Common myeloid progenitor, CD34-positive (primary cell): ENCODE results near the gene DCP2.

Source experiments
- CTCF ChIA-PET: fragments of 350-600 bp; sonication (Branson Sonifier 250); formaldehyde crosslinking; loops from one replicate; lab custom pipeline; 2021; ENCODE audit warnings: antibody characterized with exemption; lab: Charles Lee
- POLR2A ChIA-PET: fragments of 350-600 bp; sonication (Branson Sonifier 250); formaldehyde crosslinking; loops from one replicate; lab custom pipeline; 2021; ENCODE audit warnings: antibody characterized with exemption; lab: Charles Lee
- DNase-seq, 3 donors: peaks; one replicate each; pipeline versions ENCODE4 v3.0.0 to v3.0.0-alpha.2; 2013
- H3K27ac ChIP-seq, 2 experiments: 1 replicate in 1 of 2; 2 replicates in 1 of 2; pipeline ENCODE4 v1.7.0; 2013; ENCODE audit warnings: inconsistent platforms in 2 of 2, low read length in 2 of 2, mild to moderate bottlenecking in 2 of 2, low read depth in 1 of 2, moderate library complexity in 1 of 2; ENCODE audit not compliant: severe bottlenecking in 2 of 2, insufficient read depth in 1 of 2, poor library complexity in 1 of 2
- H3K27me3 ChIP-seq, 5 experiments: replicated peaks in 2 of 5; 1 replicate in 3 of 5; 2 replicates in 2 of 5; pipeline versions ENCODE4 v1.6.1 to v1.7.0; 2013; ENCODE audit warnings: low read length in 4 of 5, mild to moderate bottlenecking in 2 of 5, moderate library complexity in 2 of 5, inconsistent platforms in 1 of 5; ENCODE audit not compliant: insufficient read depth in 5 of 5, control insufficient read depth in 4 of 5
- H3K36me3 ChIP-seq, 4 experiments: 1 replicate in 2 of 4; 2 replicates in 2 of 4; pipeline versions ENCODE4 v1.6.1 to v1.7.0; 2013; ENCODE audit warnings: low read length in 3 of 4, control low read depth in 1 of 4, mild to moderate bottlenecking in 1 of 4; ENCODE audit not compliant: control insufficient read depth in 4 of 4, insufficient read depth in 4 of 4
- H3K4me1 ChIP-seq, 4 experiments: 1 replicate in 3 of 4; 2 replicates in 1 of 4; pipeline versions ENCODE4 v1.6.1 to v1.7.1; 2013; ENCODE audit warnings: low read length in 3 of 4, mild to moderate bottlenecking in 3 of 4, control low read depth in 1 of 4, inconsistent platforms in 1 of 4, moderate library complexity in 1 of 4; ENCODE audit not compliant: control insufficient read depth in 4 of 4, insufficient read depth in 4 of 4; ENCODE audit errors: control extremely low read depth in 1 of 4
- H3K4me3 ChIP-seq, 7 experiments: 1 replicate in 4 of 7; 2 replicates in 3 of 7; pipeline versions ENCODE4 v1.5.1 to v1.7.0; 2013; ENCODE audit warnings: mild to moderate bottlenecking in 7 of 7, low read length in 6 of 7, moderate library complexity in 6 of 7, inconsistent platforms in 2 of 7, low read depth in 2 of 7, control low read depth in 1 of 7; ENCODE audit not compliant: insufficient read depth in 4 of 7, control insufficient read depth in 1 of 7; ENCODE audit errors: extremely low read depth in 1 of 7
- H3K9me3 ChIP-seq, 5 experiments: 1 replicate in 4 of 5; 2 replicates in 1 of 5; pipeline versions ENCODE4 v1.6.1 to v1.7.1; 2013; ENCODE audit warnings: low read length in 4 of 5, mild to moderate bottlenecking in 2 of 5, inconsistent platforms in 1 of 5, low read depth in 1 of 5, moderate library complexity in 1 of 5; ENCODE audit not compliant: control insufficient read depth in 4 of 5, insufficient read depth in 2 of 5; ENCODE audit errors: control extremely low read depth in 1 of 5
- WGBS: methylation state at CpG from one replicate; pipeline ENCODE4 v1.1.5; 2013; ENCODE audit not compliant: insufficient coverage; 5-methylcytosine and 5-hydroxymethylcytosine counted together

DCP2 gene

DNA sequence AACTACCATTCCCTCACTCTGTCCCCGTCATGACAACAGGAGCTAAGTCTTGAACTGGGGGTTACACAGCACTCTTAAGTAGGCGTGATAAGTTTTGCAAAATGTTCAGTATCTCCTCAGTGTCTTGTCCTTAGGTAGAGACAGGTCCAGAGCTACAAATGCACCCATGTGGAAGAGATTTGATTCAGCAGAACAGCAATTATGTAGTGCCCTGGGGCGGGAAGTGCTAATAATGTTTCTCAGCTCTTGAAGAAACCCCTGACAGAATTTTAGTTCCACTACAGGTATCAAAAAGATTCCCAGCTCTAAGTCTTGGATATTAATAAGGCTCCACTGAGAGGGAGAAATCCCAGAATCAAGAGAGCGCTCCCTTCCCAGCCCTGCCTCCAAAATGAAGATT is 49.6 kb downstream of the DCP2 start:
- H3K4me3 ChIP-seq = no peak overlapping the region
- no peak for DNase-seq
- H3K36me3 ChIP-seq = peaks cover 3 to 16% (median 7%) of the 10 kb centered on the region in 4 experiments
- CTCF ChIA-PET = no interaction called here
- 93% methylated on average over 3 of the region's 4 CpGs for WGBS
- H3K27ac ChIP-seq = no peak overlapping the region
- POLR2A ChIA-PET = no interaction called here
- H3K27me3 ChIP-seq = peaks cover 0 to 3% (median 0%) of the 10 kb centered on the region in 5 experiments
- no peaks in the 10 kb centered on the region for H3K9me3 ChIP-seq
- peaks cover 3 to 17% (median 11%) of the 10 kb centered on the region in 4 experiments for H3K4me1 ChIP-seq

DNA sequence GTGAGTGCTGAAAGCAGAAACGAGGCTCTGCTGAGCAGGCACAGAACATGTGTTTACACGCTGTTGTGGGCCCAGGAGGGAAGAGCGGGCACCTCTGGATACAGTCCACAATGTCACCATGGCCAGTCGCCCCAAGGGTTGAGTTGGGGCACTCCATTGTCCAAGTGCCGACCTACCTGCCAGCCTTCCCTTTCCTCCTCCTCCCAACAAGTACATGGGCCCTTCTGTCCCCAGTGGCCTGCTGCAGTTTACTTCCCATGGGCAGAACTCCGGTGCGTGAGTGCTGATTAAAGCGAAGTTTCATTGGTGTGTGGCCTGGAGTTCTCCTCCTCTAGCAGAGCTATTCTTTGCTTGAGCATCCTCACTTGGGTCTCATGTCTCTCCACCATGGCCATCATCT is 50.4 kb downstream of the DCP2 start:
- ChIA-PET CTCF (no interaction called here), POLR2A (no interaction called here)
- Histone ChIP-seq H3K4me1 (peaks cover 3 to 10% (median 8%) of the 10 kb centered on the region in 4 experiments), H3K4me3 (no peak overlapping the region), H3K27ac (no peak overlapping the region), H3K9me3 (no peaks in the 10 kb centered on the region), H3K27me3 (peaks cover 0 to 6% (median 0%) of the 10 kb centered on the region in 5 experiments), H3K36me3 (peaks cover 0 to 16% (median 7%) of the 10 kb centered on the region in 4 experiments)
- no peak for DNase-seq
- 91% methylated on average over 3 of the region's 8 CpGs for WGBS

DNA sequence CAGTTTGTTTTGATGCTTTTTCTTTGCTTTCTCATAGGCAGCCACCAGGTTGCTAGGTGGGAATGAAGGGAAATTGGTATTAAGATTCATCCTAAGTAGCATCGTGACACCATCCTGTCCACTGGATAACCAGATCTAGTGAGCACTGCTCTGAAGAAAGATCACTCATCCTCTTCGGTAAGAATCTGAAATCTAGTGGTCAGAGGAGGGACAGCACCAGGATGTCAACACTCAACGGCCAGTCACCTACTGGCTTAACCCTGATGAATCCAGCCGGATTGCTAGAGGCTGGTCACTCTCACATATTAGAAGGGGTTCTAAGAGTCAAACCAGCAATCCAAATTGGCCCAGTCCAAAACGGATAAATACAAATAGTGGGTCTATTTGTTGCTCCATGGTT is 50.8 kb downstream of the DCP2 start:
- Histone ChIP-seq H3K4me3 (no peak overlapping the region), H3K27me3 (peaks cover 0 to 6% (median 0%) of the 10 kb centered on the region in 5 experiments), H3K36me3 (peaks cover 0 to 16% (median 7%) of the 10 kb centered on the region in 4 experiments), H3K4me1 (peaks cover under 1 to 6% (median 4%) of the 10 kb centered on the region in 4 experiments), H3K9me3 (no peaks in the 10 kb centered on the region), H3K27ac (no peak overlapping the region)
- WGBS = 100% methylated on average over 4 of the region's 5 CpGs
- ChIA-PET POLR2A (no interaction called here), CTCF (no interaction called here)
- DNase-seq = no peak

DNA sequence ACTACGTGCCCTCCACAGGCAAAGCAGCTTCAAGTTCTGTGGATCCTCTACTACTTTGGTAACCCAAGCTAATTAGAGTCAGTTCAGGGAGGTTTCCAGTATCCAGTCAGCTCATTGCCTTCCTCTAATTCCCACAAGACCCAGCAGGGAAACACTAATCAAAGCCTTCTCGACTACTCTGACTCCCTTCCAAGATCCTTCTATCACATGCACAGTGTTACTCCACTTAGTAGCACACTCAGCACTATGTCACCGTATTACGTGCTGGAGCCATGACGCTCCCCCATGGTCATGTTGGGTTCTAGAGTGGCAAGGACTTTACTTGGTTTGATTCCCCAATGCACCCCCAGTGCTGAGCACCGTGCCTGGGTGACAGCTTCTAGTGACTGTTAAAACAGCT is 53.0 kb downstream of the DCP2 start:
- CTCF ChIA-PET = interaction anchor here (1.1 to 2.8 kb wide), 3 partner anchors 9 to 482 kb away, joined by 3 to 9 read pairs (median 3); no protein-coding TSS in a partner anchor
- WGBS = 87% methylated on average over 6 of the region's 6 CpGs

GRCh38 chr5:113031104-113031503 is 54.5 kb downstream of the DCP2 start:
- ChIA-PET CTCF (interaction anchor here (2.8 kb wide), 1 partner anchor 35 kb away, joined by 9 read pairs; no protein-coding TSS in a partner anchor), POLR2A (no interaction called here)
- Histone ChIP-seq H3K4me1 (no peaks in the 10 kb centered on the region), H3K9me3 (no peaks in the 10 kb centered on the region), H3K4me3 (no peak overlapping the region), H3K27ac (no peak overlapping the region), H3K36me3 (peaks cover 0 to 9% (median 4%) of the 10 kb centered on the region in 4 experiments), H3K27me3 (peaks cover 0 to 6% (median 0%) of the 10 kb centered on the region in 5 experiments)
- DNase-seq = no peak
- 93% methylated on average over 5 of the region's 8 CpGs for WGBS

More for the DNA sequence above, 53.0 kb downstream of the DCP2 start:
- DNase-seq = no peak
- Histone ChIP-seq H3K27ac (no peak overlapping the region), H3K27me3 (peaks cover 0 to 6% (median 0%) of the 10 kb centered on the region in 5 experiments), H3K36me3 (peaks cover 0 to 9% (median 4%) of the 10 kb centered on the region in 4 experiments), H3K9me3 (no peaks in the 10 kb centered on the region), H3K4me1 (no peaks in the 10 kb centered on the region), H3K4me3 (no peak overlapping the region)
- POLR2A ChIA-PET = no interaction called here

DNA sequence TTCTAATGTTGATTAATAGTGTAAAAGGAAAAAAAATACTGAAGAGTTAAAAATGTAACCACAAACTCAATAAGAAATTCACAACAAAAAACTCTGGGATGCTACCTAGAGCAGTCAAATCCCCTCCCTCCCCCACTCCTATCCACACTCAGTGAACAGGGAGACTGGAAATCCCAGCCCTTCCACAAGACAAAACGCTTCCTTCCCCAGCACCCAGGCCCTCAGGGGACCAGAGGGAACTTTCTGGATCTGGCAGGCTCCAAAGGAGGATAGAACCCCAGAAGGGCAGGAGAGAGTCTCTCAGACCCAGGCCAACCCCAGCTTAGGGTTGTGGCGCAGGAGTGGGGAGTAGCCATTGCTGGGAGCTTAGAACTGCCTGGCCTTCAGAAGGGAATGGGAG is 55.0 kb downstream of the DCP2 start:
- 100% methylated on average over 1 of the region's 2 CpGs for WGBS

GRCh38 chr5:113034182-113034773 is 57.7 kb downstream of the DCP2 start:
- H3K36me3 ChIP-seq = no peaks in the 10 kb centered on the region
- CTCF ChIA-PET = no interaction called here
- 100% methylated on average over 13 of the region's 13 CpGs for WGBS
- no peak overlapping the region for H3K4me3 ChIP-seq
- H3K27ac ChIP-seq = no peak overlapping the region
- POLR2A ChIA-PET = no interaction called here
- no peak for DNase-seq
- H3K27me3 ChIP-seq = peaks cover 0 to 11% (median 0%) of the 10 kb centered on the region in 5 experiments
- H3K9me3 ChIP-seq = no peaks in the 10 kb centered on the region
- no peaks in the 10 kb centered on the region for H3K4me1 ChIP-seq

More for the DNA sequence above, 55.0 kb downstream of the DCP2 start:
- ChIA-PET CTCF (interaction anchor here (2.8 kb wide), 1 partner anchor 36 kb away, joined by 9 read pairs; no protein-coding TSS in a partner anchor), POLR2A (no interaction called here)
- peaks cover 0 to 6% (median 0%) of the 10 kb centered on the region in 5 experiments for H3K27me3 ChIP-seq
- no peak overlapping the region for H3K4me3 ChIP-seq
- no peaks in the 10 kb centered on the region for H3K9me3 ChIP-seq
- no peak for DNase-seq
- H3K4me1 ChIP-seq = no peaks in the 10 kb centered on the region
- H3K27ac ChIP-seq = no peak overlapping the region
- H3K36me3 ChIP-seq = peaks cover 0 to 9% (median 3%) of the 10 kb centered on the region in 4 experiments
